Measurements from ENCODE around the gene GPRIN1. TPM values are rescaled to one million over a fixed set of nuclear protein-coding genes. Genes with fewer than 3 reads are reported as not detected.

Gene GPRIN1
- total RNA-seq, 6 experiments from 2014 or later: 0.05 to 0.99 (median 0.30) TPM

DNA sequence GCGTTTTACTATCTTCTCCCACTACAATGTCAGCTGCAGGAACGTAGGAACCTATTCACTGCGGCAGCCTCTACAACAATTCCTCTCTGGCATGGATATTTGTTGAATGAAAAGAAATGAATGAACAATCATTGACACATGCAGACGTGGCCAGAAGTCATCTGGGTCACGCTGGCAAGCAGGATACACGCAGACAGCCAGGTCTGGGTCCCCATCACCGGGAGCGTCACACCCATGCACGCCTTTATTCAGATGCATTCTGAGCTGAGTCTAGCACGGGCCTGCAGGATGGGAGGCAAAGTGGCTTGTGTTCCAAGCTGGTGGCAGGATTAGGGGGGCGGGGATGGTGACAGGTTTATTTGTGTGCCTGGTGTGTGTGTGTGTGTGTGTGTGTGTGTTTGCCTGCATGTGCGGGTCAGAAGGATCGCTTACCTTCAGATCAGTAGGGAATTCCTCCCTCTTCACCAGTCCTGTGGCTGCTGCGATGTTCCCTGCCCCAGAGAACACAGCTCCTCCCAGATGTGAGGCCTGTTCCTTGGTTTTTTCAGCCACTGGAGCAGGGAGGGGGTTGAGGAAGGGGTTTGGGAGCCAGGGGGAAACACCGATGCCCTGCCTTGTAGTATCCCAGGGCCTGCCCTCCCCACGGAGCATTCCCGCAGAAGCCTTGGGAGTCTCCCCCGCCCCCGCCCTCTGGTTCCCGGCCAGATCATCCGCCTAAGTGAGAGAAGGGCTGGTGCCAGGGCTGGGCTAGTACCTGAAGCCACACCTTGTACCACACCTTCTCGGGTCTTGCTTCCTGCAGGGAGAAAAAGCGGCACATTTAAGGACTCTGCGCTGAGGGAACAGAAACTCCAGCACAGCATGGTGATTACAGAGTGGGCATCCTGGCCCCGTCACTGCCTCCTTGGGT lies 16.3 kb upstream of the GPRIN1 start:
- Histone ChIP-seq H3K4me3 (no peak overlapping the region), H3K36me3 (no peaks in the 10 kb centered on the region), H3K9me3 (no peaks in the 10 kb centered on the region), H3K27me3 (peaks cover 4 to 5% of the 10 kb centered on the region in 2 donors), H3K27ac (no peak overlapping the region), H3K4me1 (peaks cover 0 to 11% (median 0%) of the 10 kb centered on the region in 4 donors)
- 41% methylated on average over 18 of the region's 25 CpGs for WGBS (ENCODE audit: insufficient coverage, low coverage, low lambda C conversion rate, missing lambda C conversion rate)
- intact Hi-C loops (cut with DNase I): no loop called here
- TF ChIP-seq, protein P1, sequence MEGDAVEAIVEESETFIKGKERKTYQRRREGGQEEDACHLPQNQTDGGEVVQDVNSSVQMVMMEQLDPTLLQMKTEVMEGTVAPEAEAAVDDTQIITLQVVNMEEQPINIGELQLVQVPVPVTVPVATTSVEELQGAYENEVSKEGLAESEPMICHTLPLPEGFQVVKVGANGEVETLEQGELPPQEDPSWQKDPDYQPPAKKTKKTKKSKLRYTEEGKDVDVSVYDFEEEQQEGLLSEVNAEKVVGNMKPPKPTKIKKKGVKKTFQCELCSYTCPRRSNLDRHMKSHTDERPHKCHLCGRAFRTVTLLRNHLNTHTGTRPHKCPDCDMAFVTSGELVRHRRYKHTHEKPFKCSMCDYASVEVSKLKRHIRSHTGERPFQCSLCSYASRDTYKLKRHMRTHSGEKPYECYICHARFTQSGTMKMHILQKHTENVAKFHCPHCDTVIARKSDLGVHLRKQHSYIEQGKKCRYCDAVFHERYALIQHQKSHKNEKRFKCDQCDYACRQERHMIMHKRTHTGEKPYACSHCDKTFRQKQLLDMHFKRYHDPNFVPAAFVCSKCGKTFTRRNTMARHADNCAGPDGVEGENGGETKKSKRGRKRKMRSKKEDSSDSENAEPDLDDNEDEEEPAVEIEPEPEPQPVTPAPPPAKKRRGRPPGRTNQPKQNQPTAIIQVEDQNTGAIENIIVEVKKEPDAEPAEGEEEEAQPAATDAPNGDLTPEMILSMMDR (IDR thresholded peaks at IDR 0.05): no peak
- no peak for TF ChIP-seq POLR2A (IDR thresholded peaks at IDR 0.05)
- DNase-seq: no peak
- no peak for ATAC-seq

DNA sequence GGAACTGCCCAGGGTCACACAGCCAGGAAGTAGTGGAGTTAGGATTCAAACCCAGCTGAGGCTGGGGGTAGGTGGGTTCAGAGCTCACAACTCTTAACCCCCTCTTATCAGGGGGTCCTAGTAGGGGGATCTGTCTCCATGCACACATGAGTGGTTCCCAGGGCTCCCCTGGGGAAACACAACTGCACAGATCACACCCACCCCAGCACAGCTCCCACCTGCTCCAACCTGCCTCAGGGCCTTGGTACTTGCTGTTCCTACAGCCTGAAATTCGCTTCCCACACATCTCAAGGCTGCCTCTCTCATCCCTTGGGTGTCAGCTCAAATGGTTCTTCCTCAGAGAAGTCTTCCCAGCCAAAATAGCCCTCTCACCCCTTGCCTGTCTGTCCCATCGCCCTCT lies 15.6 kb upstream of the GPRIN1 start:
- DNase-seq (no peak), ATAC-seq (no peak)
- WGBS (ENCODE audit: insufficient coverage, low coverage, low lambda C conversion rate, missing lambda C conversion rate): 52% methylated on average over 2 of the region's 2 CpGs
- Histone ChIP-seq H3K27me3 (peaks cover 5 to 6% of the 10 kb centered on the region in 2 donors), H3K9me3 (no peaks in the 10 kb centered on the region), H3K4me3 (no peak overlapping the region), H3K27ac (no peak overlapping the region), H3K36me3 (no peaks in the 10 kb centered on the region), H3K4me1 (peaks cover 0 to 10% (median 0%) of the 10 kb centered on the region in 4 donors)
- intact Hi-C loops (cut with DNase I): no loop called here
- TF ChIP-seq POLR2A (IDR thresholded peaks at IDR 0.05): no peak
- TF ChIP-seq, protein P1 (IDR thresholded peaks at IDR 0.05): no peak

DNA sequence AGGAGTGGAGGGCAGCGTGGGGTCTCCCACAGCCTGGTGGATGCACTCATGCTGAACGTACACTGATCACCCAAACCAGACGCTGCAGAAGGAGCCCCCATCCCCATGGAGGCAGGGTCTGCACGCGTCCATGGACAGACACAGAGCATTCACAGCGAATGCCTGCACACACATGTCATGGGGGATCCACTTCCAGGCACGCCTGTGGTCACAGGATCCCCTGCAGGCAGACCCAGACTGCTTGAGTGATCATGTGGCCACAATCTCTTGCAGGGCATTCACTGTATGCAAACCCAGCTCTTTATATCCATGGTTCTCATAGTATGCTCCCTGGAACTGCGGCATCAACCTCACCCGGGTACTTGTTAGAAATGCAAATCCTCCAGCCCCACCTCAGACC lies 15.0 kb upstream of the GPRIN1 start:
- no peak overlapping the region for H3K4me3 ChIP-seq
- DNase-seq: no peak
- TF ChIP-seq, protein P1 (IDR thresholded peaks at IDR 0.05): no peak
- no peak for TF ChIP-seq POLR2A (IDR thresholded peaks at IDR 0.05)
- H3K9me3 ChIP-seq: no peaks in the 10 kb centered on the region
- no peaks in the 10 kb centered on the region for H3K36me3 ChIP-seq
- WGBS (ENCODE audit: insufficient coverage, low coverage, low lambda C conversion rate, missing lambda C conversion rate): 27% methylated on average over 2 of the region's 9 CpGs
- H3K4me1 ChIP-seq: peaks cover 0 to 4% (median 0%) of the 10 kb centered on the region in 4 donors
- no peak for ATAC-seq
- intact Hi-C loops (cut with DNase I): no loop called here
- no peak overlapping the region for H3K27ac ChIP-seq
- H3K27me3 ChIP-seq: peaks cover 5 to 11% of the 10 kb centered on the region in 2 donors

DNA sequence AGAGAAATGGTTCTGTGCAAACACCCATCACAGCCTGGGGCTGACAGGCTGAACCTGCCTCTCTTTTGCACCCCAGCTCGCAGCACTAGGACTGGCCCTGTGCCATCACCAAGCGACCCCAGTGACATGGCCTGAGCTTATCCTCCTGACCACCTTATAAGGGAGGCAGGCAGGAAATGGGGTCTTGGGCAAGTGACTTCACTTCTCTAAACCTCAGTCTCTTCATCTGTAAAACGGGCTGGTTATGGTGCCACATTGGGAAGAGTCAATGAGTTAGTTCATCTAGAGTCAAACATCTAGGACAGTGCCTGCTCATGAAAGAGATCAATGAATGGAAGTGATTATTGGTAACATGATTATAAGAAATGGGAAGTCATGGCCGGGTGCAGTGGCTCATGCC lies 14.2 kb upstream of the GPRIN1 start:
- H3K4me1 ChIP-seq: no peaks in the 10 kb centered on the region
- no peak for DNase-seq
- 45% methylated on average over 2 of the region's 4 CpGs for WGBS (ENCODE audit: insufficient coverage, low coverage, low lambda C conversion rate, missing lambda C conversion rate)
- intact Hi-C loops (cut with DNase I): no loop called here
- no peak overlapping the region for H3K4me3 ChIP-seq
- ATAC-seq: no peak
- no peaks in the 10 kb centered on the region for H3K9me3 ChIP-seq
- no peaks in the 10 kb centered on the region for H3K36me3 ChIP-seq
- peaks cover 5 to 14% of the 10 kb centered on the region in 2 donors for H3K27me3 ChIP-seq
- H3K27ac ChIP-seq: no peak overlapping the region
- TF ChIP-seq, protein P1 (IDR thresholded peaks at IDR 0.05): no peak
- TF ChIP-seq POLR2A (IDR thresholded peaks at IDR 0.05): no peak

Measured in right lobe of liver (tissue), 6 donors.